ENCODE data around the gene MANSC4. TPM values are rescaled to one million over a fixed set of nuclear protein-coding genes. Genes with fewer than 3 reads are reported as not detected.

The MANSC4 gene
- total and polyA plus RNA-seq, 2 of the 13 experiments (the other 11 are each of a cell fraction or from before 2014, with no cell fraction given) = not detected

DNA sequence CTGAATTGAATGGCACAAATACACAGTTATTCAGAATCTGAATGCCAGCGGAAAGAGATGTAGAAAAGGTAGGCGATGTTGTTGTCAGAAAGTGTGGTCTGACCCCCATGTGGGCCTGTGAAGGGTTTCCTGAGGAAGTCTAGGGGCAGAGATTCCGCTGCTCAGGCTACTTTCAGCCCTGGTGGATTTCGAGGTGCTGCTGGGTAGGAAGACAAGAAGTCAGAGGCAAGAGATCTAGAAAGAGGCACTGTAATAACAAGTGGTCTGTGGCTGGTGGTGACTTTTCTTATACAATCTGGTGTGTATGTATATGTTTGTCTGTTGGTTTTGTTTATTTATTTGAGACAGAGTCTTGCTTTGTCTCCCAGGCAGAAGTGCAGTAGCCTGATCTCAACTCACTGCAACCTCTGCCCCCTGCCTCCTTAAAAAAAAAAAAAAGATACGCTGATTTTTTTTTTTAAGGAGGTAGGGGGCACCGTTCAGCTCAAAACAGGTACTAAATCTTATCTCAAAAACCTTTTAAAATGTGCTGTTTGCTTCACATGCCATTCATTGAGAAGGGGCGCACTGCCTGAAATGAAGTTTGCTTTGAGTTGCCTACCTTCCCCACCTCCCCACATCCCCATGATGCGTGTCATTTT lies 27.1 kb upstream of the MANSC4 start:
- intact Hi-C loops (cut with micrococcal nuclease; ENCODE audit: unreplicated experiment) (no loop called here), in situ Hi-C loops (cut with HindIII; ENCODE audit: extremely low pct_ligation_motif_present, low pct_unique_long_range_greater_than_20kb) (no loop called here)
- FAIRE-seq (no peak), ATAC-seq (no peak), DNase-seq (ENCODE audit: low spot score) (no peak)
- no peaks in the 10 kb centered on the region for H3K36me3 ChIP-seq (replicated peaks in 1 of 2; ENCODE audit: control insufficient read depth in 1 of 2, insufficient read depth in 2 of 2, low read length in 2 of 2)
- no peak overlapping the region for H3K9ac ChIP-seq (ENCODE audit: insufficient read depth, low read depth, low read length)
- H3K4me3 ChIP-seq (replicated peaks in 1 of 3; ENCODE audit: insufficient read depth in 1 of 3, low read depth in 2 of 3, low read length in 3 of 3) = no peak overlapping the region
- H3K27ac ChIP-seq (ENCODE audit: extremely low read length, insufficient read depth, low read length) = no peak overlapping the region
- no peaks in the 10 kb centered on the region for H3K79me2 ChIP-seq (ENCODE audit: insufficient read depth, low read length)
- no TSS peak for BruUV-seq (replicated peaks)
- WGBS (ENCODE audit: low lambda C conversion rate) = 44% methylated on average over 8 of the region's 8 CpGs
- no peaks in the 10 kb centered on the region for H3K9me3 ChIP-seq (ENCODE audit: low read length)
- ChIA-PET CTCF (ENCODE audit: low intra/inter-chr PET ratio, low total read pairs) (no interaction called here), POLR2A (no interaction called here)
- H3K4me2 ChIP-seq (ENCODE audit: low read depth, low read length) = no peak overlapping the region
- H4K20me1 ChIP-seq (ENCODE audit: insufficient read depth, low read length) = no peaks in the 10 kb centered on the region
- no peak overlapping the region for H2AFZ ChIP-seq (ENCODE audit: low read length)
- H3K27me3 ChIP-seq (ENCODE audit: control insufficient read depth in 1 of 2, insufficient read depth in 2 of 2, low read length in 2 of 2) = peaks cover 0 to 19% of the 10 kb centered on the region in 2 experiments; a peak in 1 of 5 replicates
- peaks cover 11% of the 10 kb centered on the region for H3K4me1 ChIP-seq (ENCODE audit: insufficient read depth, low read length)
- TF ChIP-seq, protein P1, sequence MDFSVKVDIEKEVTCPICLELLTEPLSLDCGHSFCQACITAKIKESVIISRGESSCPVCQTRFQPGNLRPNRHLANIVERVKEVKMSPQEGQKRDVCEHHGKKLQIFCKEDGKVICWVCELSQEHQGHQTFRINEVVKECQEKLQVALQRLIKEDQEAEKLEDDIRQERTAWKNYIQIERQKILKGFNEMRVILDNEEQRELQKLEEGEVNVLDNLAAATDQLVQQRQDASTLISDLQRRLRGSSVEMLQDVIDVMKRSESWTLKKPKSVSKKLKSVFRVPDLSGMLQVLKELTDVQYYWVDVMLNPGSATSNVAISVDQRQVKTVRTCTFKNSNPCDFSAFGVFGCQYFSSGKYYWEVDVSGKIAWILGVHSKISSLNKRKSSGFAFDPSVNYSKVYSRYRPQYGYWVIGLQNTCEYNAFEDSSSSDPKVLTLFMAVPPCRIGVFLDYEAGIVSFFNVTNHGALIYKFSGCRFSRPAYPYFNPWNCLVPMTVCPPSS (IDR thresholded peaks at IDR 0.05) = no peak
- no peak for TF ChIP-seq PHF20 (CRISPR knock-in tag; IDR thresholded peaks at IDR 0.05)
- no peak for TF ChIP-seq ZSCAN31 (CRISPR knock-in tag; IDR thresholded peaks at IDR 0.05; ENCODE audit: low read depth)
- TF ChIP-seq ZNF775 (CRISPR knock-in tag; IDR thresholded peaks at IDR 0.05; ENCODE audit: borderline replicate concordance) = no peak
- TF ChIP-seq SCMH1 (CRISPR knock-in tag; IDR thresholded peaks at IDR 0.05; ENCODE audit: borderline replicate concordance) = no peak
- TF ChIP-seq, protein P2, sequence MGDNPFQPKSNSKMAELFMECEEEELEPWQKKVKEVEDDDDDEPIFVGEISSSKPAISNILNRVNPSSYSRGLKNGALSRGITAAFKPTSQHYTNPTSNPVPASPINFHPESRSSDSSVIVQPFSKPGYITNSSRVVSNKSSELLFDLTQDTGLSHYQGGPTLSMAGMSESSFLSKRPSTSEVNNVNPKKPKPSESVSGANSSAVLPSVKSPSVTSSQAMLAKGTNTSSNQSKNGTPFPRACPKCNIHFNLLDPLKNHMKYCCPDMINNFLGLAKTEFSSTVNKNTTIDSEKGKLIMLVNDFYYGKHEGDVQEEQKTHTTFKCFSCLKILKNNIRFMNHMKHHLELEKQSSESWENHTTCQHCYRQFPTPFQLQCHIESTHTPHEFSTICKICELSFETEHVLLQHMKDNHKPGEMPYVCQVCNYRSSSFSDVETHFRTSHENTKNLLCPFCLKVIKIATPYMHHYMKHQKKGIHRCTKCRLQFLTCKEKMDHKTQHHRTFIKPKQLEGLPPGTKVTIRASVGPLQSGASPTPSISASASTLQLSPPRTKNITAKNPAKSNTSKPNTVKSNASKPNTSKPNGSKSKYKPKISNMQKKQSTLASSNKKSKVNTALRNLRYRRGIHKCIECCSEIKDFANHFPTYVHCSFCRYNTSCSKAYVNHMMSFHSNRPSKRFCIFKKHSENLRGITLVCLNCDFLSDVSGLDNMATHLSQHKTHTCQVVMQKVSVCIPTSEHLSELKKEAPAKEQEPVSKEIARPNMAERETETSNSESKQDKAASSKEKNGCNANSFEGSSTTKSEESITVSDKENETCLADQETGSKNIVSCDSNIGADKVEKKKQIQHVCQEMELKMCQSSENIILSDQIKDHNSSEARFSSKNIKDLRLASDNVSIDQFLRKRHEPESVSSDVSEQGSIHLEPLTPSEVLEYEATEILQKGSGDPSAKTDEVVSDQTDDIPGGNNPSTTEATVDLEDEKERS (CRISPR knock-in tag; IDR thresholded peaks at IDR 0.05) = no peak
- TF ChIP-seq, protein P3, sequence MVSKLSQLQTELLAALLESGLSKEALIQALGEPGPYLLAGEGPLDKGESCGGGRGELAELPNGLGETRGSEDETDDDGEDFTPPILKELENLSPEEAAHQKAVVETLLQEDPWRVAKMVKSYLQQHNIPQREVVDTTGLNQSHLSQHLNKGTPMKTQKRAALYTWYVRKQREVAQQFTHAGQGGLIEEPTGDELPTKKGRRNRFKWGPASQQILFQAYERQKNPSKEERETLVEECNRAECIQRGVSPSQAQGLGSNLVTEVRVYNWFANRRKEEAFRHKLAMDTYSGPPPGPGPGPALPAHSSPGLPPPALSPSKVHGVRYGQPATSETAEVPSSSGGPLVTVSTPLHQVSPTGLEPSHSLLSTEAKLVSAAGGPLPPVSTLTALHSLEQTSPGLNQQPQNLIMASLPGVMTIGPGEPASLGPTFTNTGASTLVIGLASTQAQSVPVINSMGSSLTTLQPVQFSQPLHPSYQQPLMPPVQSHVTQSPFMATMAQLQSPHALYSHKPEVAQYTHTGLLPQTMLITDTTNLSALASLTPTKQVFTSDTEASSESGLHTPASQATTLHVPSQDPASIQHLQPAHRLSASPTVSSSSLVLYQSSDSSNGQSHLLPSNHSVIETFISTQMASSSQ (IDR thresholded peaks at IDR 0.05; ENCODE audit: low read depth) = no peak
- TF ChIP-seq, protein P3 (CRISPR knock-in tag; IDR thresholded peaks at IDR 0.05; ENCODE audit: borderline replicate concordance) = no peak
- TF ChIP-seq SRSF1 (optimal IDR thresholded peaks at IDR 0.05; ENCODE audit: low read depth, low read length) = no peak
- no peak for TF ChIP-seq ZNF451 (CRISPR knock-in tag; IDR thresholded peaks at IDR 0.05)
- no peak for TF ChIP-seq ATF7 (IDR thresholded peaks at IDR 0.05)
- no peak for TF ChIP-seq ATF7 (CRISPR knock-in tag; IDR thresholded peaks at IDR 0.05)
- TF ChIP-seq ZNF383 (CRISPR knock-in tag; IDR thresholded peaks at IDR 0.05; ENCODE audit: borderline replicate concordance) = no peak
- no peak for TF ChIP-seq SMYD3 (CRISPR knock-in tag; IDR thresholded peaks at IDR 0.05)
